Measurements from ENCODE around the gene SPATA13. TPM values are rescaled to one million over a fixed set of nuclear protein-coding genes. Genes with fewer than 3 reads are reported as not detected.
A peak's percentile ranks its signal among the peaks of the same experiment; 100 is the strongest.

SPATA13 gene
- total and polyA plus RNA-seq, 10 of the 15 experiments (the other 5 are each of a cell fraction or from before 2014, with no cell fraction given): 2.4 to 11.1 (median 10.2) TPM

- ChIA-PET CTCF (interaction anchor here (0.9 to 15.2 kb wide), 13 partner anchors 14 to 296 kb away, joined by 3 to 155 read pairs (median 3); no protein-coding TSS in a partner anchor), SMC1A (ENCODE audit: uncharacterized antibody, unreplicated experiment) (interaction anchor here (0.7 to 6.8 kb wide), 16 partner anchors 9 to 860 kb away, joined by 3 to 74 read pairs (median 4); no protein-coding TSS in a partner anchor), RAD21 (ENCODE audit: unreplicated experiment) (interaction anchor here (1.0 to 2.0 kb wide), 12 partner anchors 10 to 293 kb away, joined by 3 to 9 read pairs (median 4); no protein-coding TSS in a partner anchor), POLR2A (no interaction called here)
- Histone ChIP-seq H2AFZ (ENCODE audit: control insufficient read depth, low read depth, low read length) (no peak overlapping the region), H3K9me3 (replicated peaks; ENCODE audit: control insufficient read depth, insufficient read depth, low read length) (no peaks in the 10 kb centered on the region; the same call in 2 of the 3 replicates), H3K4me1 (ENCODE audit: control insufficient read depth, insufficient read depth, low read length) (peaks cover 23% of the 10 kb centered on the region), H3K9ac (ENCODE audit: control insufficient read depth, insufficient read depth, low read length) (no peak overlapping the region), H3K36me3 (ENCODE audit: control insufficient read depth in 2 of 2, insufficient read depth in 2 of 2, low read length in 1 of 2) (no peaks in the 10 kb centered on the region), H4K20me1 (ENCODE audit: control insufficient read depth, insufficient read depth) (no peaks in the 10 kb centered on the region), H3K27me3 (replicated peaks in 1 of 2; ENCODE audit: control insufficient read depth in 2 of 2, insufficient read depth in 2 of 2, low read length in 1 of 2) (no peaks in the 10 kb centered on the region; a peak in 1 of 4 replicates), H3K4me2 (ENCODE audit: control insufficient read depth, insufficient read depth) (peak overlapping the region; percentile 7; the same call in 1 of the 2 replicates), H3K27ac (ENCODE audit: control insufficient read depth, insufficient read depth) (no peak overlapping the region), H3K79me2 (ENCODE audit: control insufficient read depth, insufficient read depth, low read length) (no peaks in the 10 kb centered on the region), H3K4me3 (no peak overlapping the region)
- ATAC-seq: peak; percentile 69
- WGBS (ENCODE audit: insufficient coverage, insufficient replicate concordance, low lambda C conversion rate, missing lambda C conversion rate): 9% methylated on average over 1 of the region's 1 CpG
- BruUV-seq (replicated peaks): no TSS peak
- no peak for TF ChIP-seq FOXK2 (IDR thresholded peaks at IDR 0.05)
- no peak for TF ChIP-seq SIN3A (IDR thresholded peaks at IDR 0.05; ENCODE audit: low read depth, low read length)
- TF ChIP-seq POU2F2 (IDR thresholded peaks at IDR 0.05; ENCODE audit: borderline replicate concordance, low read depth, low read length): peak; percentile 15; the same call in 1 of the 3 replicates
- no peak for TF ChIP-seq RELA (IDR thresholded peaks at IDR 0.05; ENCODE audit: borderline replicate concordance, partially characterized antibody)
- TF ChIP-seq DPF2 (IDR thresholded peaks at IDR 0.05): 0 out of 2 replicates have a peak, but pooled peaks have one; percentile 2
- TF ChIP-seq ZNF622 (IDR thresholded peaks at IDR 0.05): no peak
- TF ChIP-seq CHD2 (IDR thresholded peaks at IDR 0.05; ENCODE audit: borderline replicate concordance, low read depth, low read length): no peak
- no peak for TF ChIP-seq LARP7 (IDR thresholded peaks at IDR 0.05)
- no peak for TF ChIP-seq NR2F1 (conservative IDR thresholded peaks at IDR 0.05)
- TF ChIP-seq CREM (IDR thresholded peaks at IDR 0.05; ENCODE audit: low read depth): no peak
- no peak for TF ChIP-seq BCLAF1 (IDR thresholded peaks at IDR 0.05)
- TF ChIP-seq JUNB (IDR thresholded peaks at IDR 0.05): no peak
- TF ChIP-seq RAD51 (IDR thresholded peaks at IDR 0.05): peak; percentile 33; the same call in 1 of the 2 replicates
- no peak for FAIRE-seq
- in situ Hi-C loops (cut with MboI) (no loop called here), intact Hi-C loops (cut with micrococcal nuclease; ENCODE audit: unreplicated experiment) (no loop called here)
- DNase-seq (ENCODE audit: low read depth, low spot score): no peak
Measured at GRCh38 chr13:24215126-24215525, 54.6 kb downstream of the SPATA13 start.

Data from GM12878 (cell line).